Measurements from ENCODE around the gene DAB1.

Gene DAB1

GRCh38 chr1:57146100-57146499, 277.8 kb downstream of the DAB1 start:
- DNase-seq: no peak

- DNase-seq: no peak
These were observed 280.9 kb downstream of the DAB1 start for GRCh38 chr1:57142999-57143398.

- DNase-seq: no peak
These were observed 281.7 kb downstream of the DAB1 start for GRCh38 chr1:57142169-57142568.

- DNase-seq: no peak
These were observed 285.3 kb downstream of the DAB1 start for GRCh38 chr1:57138432-57139078.

GRCh38 chr1:57137980-57138379, 285.9 kb downstream of the DAB1 start:
- DNase-seq: no peak

- no peak for DNase-seq
These were observed 289.1 kb downstream of the DAB1 start for GRCh38 chr1:57134803-57135202.

- DNase-seq: no peak
These were observed 290.2 kb downstream of the DAB1 start for GRCh38 chr1:57133686-57134085.

GRCh38 chr1:57132993-57133622, 290.8 kb downstream of the DAB1 start:
- no peak for DNase-seq

- no peak for DNase-seq
These were observed 292.0 kb downstream of the DAB1 start for GRCh38 chr1:57131701-57132394.

- DNase-seq: no peak
These were observed 292.6 kb downstream of the DAB1 start for GRCh38 chr1:57131257-57131656.

- no peak for DNase-seq
These were observed 294.0 kb downstream of the DAB1 start for GRCh38 chr1:57129865-57130264.

GRCh38 chr1:57127976-57128375, 295.9 kb downstream of the DAB1 start:
- no peak for DNase-seq

- DNase-seq: no peak
These were observed 299.0 kb downstream of the DAB1 start for GRCh38 chr1:57124768-57125446.

GRCh38 chr1:57124170-57124569, 299.7 kb downstream of the DAB1 start:
- DNase-seq: no peak

- no peak for DNase-seq
These were observed 301.8 kb downstream of the DAB1 start for GRCh38 chr1:57122031-57122430.

- no peak for DNase-seq
These were observed 304.8 kb downstream of the DAB1 start for GRCh38 chr1:57118948-57119603.

- DNase-seq: no peak
These were observed 306.1 kb downstream of the DAB1 start for GRCh38 chr1:57117753-57118152.

GRCh38 chr1:57116871-57117270, 307.0 kb downstream of the DAB1 start:
- DNase-seq: no peak

- no peak for DNase-seq
These were observed 308.7 kb downstream of the DAB1 start for GRCh38 chr1:57115030-57115614.

GRCh38 chr1:57112148-57112547, 311.7 kb downstream of the DAB1 start:
- DNase-seq: no peak

- no peak for DNase-seq
These were observed 312.7 kb downstream of the DAB1 start for GRCh38 chr1:57111175-57111574.

GRCh38 chr1:57109883-57110282, 314.0 kb downstream of the DAB1 start:
- no peak for DNase-seq

- DNase-seq: no peak
These were observed 314.6 kb downstream of the DAB1 start for GRCh38 chr1:57109247-57109646.
